CD4-positive, alpha-beta memory T cell (primary cell): ENCODE data around the gene STIM1. TPM values are rescaled to one million over a fixed set of nuclear protein-coding genes. Genes with fewer than 3 reads are reported as not detected.
A peak's percentile ranks its signal among the peaks of the same experiment; 100 is the strongest.

ENCODE experiments used
- CTCF ChIA-PET: fragments of 350-600 bp; sonication (Branson Sonifier 250); formaldehyde crosslinking; loops from one replicate; lab custom pipeline; 2021; ENCODE audit warnings: inconsistent platforms; ENCODE audit not compliant: partially characterized antibody; lab: Charles Lee
- POLR2A ChIA-PET: fragments of 350-600 bp; sonication (Branson Sonifier 250); formaldehyde crosslinking; loops from one replicate; lab custom pipeline; 2021; ENCODE audit not compliant: partially characterized antibody; lab: Charles Lee
- DNase-seq, 5 donors: peaks; one replicate each; pipeline versions ENCODE4 v3.0.0 to v3.0.0-alpha.2; 2020 to 2022; ENCODE audit warnings: mixed read lengths in 1 of 5
- H3K27ac ChIP-seq: one replicate; pipeline ENCODE4 v1.7.0; 2013; ENCODE audit warnings: low read depth, low read length
- H3K27me3 ChIP-seq: 2 replicates; pipeline ENCODE4 v1.7.0; 2013; ENCODE audit warnings: mild to moderate bottlenecking, low read length, moderate library complexity; ENCODE audit not compliant: insufficient read depth
- H3K36me3 ChIP-seq: 2 replicates; pipeline ENCODE4 v1.7.0; 2013; ENCODE audit warnings: mild to moderate bottlenecking, low read length, moderate library complexity; ENCODE audit not compliant: insufficient read depth
- H3K4me1 ChIP-seq: 2 replicates; pipeline ENCODE4 v1.7.0; 2013; ENCODE audit warnings: mild to moderate bottlenecking, low read length, moderate library complexity; ENCODE audit not compliant: insufficient read depth
- H3K4me3 ChIP-seq, 2 donors: one replicate each; pipeline ENCODE4 v1.7.0; 2013; ENCODE audit warnings: low read length in 2 of 2, mild to moderate bottlenecking in 1 of 2
- H3K9me3 ChIP-seq, 2 donors: one replicate each; pipeline ENCODE4 v1.7.0; 2013; ENCODE audit warnings: low read length in 2 of 2, control low read depth in 1 of 2; ENCODE audit not compliant: control insufficient read depth in 1 of 2
- H3K27ac Mint-ChIP-seq, 7 donors: one replicate each; pipeline ENCODE4 v1.8.0; 2020 to 2021; ENCODE audit warnings: mixed read lengths in 7 of 7, mild to moderate bottlenecking in 6 of 7, inconsistent platforms in 3 of 7, moderate library complexity in 3 of 7
- H3K27me3 Mint-ChIP-seq, 2 donors: one replicate each; pipeline ENCODE4 v1.8.0; 2020 to 2021; ENCODE audit warnings: mixed read lengths in 2 of 2
- H3K36me3 Mint-ChIP-seq, 2 donors: one replicate each; pipeline ENCODE4 v1.8.0; 2020 to 2021; ENCODE audit warnings: mixed read lengths in 2 of 2, inconsistent platforms in 1 of 2, mild to moderate bottlenecking in 1 of 2
- H3K4me1 Mint-ChIP-seq, 4 donors: one replicate each; pipeline ENCODE4 v1.8.0; 2020 to 2021; ENCODE audit warnings: mixed read lengths in 4 of 4, mild to moderate bottlenecking in 1 of 4
- H3K4me3 Mint-ChIP-seq, 8 donors: one replicate each; pipeline ENCODE4 v1.8.0; 2020 to 2021; ENCODE audit warnings: mixed read lengths in 8 of 8, mild to moderate bottlenecking in 7 of 8, moderate library complexity in 6 of 8, inconsistent platforms in 3 of 8
- H3K9me3 Mint-ChIP-seq, 8 donors: one replicate each; pipeline ENCODE4 v1.8.0; 2020 to 2021; ENCODE audit warnings: mixed read lengths in 8 of 8, mild to moderate bottlenecking in 5 of 8, inconsistent platforms in 3 of 8, moderate library complexity in 1 of 8
- intact Hi-C: fragments of 100-400 bp; cut with micrococcal nuclease; formaldehyde crosslinking; loops from one replicate; pipeline ENCODE4 v1.15.1; 2023
- polyA plus RNA-seq, 2 donors: library from polyadenylated mRNA; unstranded; fragments of 300-500 nt; fragmentation: Illumina TruSeq; gene quantifications; one replicate each; pipeline ENCODE4 v1.2.3, GENCODE V29; 2021
- total RNA-seq, 2 experiments: library from RNA; stranded (reverse); gene quantifications; one replicate each; pipeline ENCODE4 v1.2.3, GENCODE V29; 2021

STIM1 gene
- total and polyA plus RNA-seq, 4 experiments from 2014 or later: 27.7 to 87.4 (median 65.5) TPM

DNA sequence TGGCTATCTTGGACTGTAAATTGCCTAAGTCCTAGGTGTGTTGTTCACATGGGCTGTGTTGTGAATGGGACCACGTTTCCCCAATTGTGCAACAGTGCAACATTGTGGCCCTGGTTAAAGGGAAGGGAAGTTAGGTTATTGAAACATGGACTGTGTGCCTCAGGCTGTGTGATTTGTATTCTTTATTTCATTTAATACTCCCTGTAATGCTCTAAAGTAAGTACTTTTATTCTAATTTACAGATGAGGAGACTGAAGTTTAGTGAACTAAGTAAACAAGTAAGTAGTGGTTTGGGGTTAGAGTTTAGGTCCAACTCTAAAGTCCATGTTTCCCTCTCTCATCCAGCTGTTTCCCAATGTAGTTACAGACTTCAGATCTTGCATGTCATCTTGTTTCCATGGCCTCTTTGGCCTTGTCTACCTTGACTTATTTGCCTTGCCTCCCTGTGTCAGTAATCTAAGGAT lies 77.7 kb downstream of the STIM1 start:
- Mint-ChIP-seq H3K9me3 (no peaks in the 10 kb centered on the region), H3K27me3 (no peaks in the 10 kb centered on the region), H3K4me1 (peaks cover 43 to 79% (median 56%) of the 10 kb centered on the region in 4 donors), H3K27ac (peak overlapping the region in 5 of 7 donors; percentile 12 to 76 (median 27)), H3K4me3 (no peak overlapping the region), H3K36me3 (peaks cover 0 to 20% of the 10 kb centered on the region in 2 donors)
- no peak for DNase-seq
- no peaks in the 10 kb centered on the region for H3K27me3 ChIP-seq
- H3K9me3 ChIP-seq: no peaks in the 10 kb centered on the region
- intact Hi-C loops: no loop called here
- POLR2A ChIA-PET: interaction anchor here (0.6 to 1.0 kb wide), 3 partner anchors 30 to 94 kb away, joined by 3 to 5 read pairs (median 3); partner anchors contain the start of gene STIM1
- CTCF ChIA-PET: interaction anchor here (0.7 to 2.5 kb wide), 6 partner anchors 9 to 140 kb away, joined by 3 to 14 read pairs (median 5); partner anchors contain the start of gene STIM1
- no peak overlapping the region for H3K4me3 ChIP-seq
- H3K36me3 ChIP-seq: peaks cover 4% of the 10 kb centered on the region
- peaks cover 49% of the 10 kb centered on the region for H3K4me1 ChIP-seq
- H3K27ac ChIP-seq: no peak overlapping the region

DNA sequence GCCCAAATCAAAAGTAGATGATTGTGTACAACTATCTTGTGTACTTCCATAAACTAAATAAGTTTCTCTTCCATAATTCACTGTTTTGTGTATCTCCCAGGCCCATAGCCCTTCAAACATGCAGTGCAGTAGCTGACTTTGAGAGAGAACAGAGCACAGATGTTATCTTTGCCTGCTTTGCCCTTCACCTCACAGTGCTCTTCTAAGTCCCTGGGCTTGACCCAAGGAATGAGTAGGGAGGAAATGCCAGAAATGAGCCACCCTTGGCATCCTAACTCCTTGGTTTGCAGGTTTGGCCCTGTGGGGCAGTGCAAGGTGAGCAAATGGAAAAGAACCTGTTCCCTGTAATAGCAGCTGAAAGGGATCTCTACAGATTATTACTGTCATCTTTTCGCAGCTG lies 79.2 kb downstream of the STIM1 start:
- H3K4me3 ChIP-seq: no peak overlapping the region
- H3K4me3 Mint-ChIP-seq: peak overlapping the region in 3 of 8 donors; percentile 9 to 39 (median 26)
- no peaks in the 10 kb centered on the region for H3K27me3 Mint-ChIP-seq

DNA sequence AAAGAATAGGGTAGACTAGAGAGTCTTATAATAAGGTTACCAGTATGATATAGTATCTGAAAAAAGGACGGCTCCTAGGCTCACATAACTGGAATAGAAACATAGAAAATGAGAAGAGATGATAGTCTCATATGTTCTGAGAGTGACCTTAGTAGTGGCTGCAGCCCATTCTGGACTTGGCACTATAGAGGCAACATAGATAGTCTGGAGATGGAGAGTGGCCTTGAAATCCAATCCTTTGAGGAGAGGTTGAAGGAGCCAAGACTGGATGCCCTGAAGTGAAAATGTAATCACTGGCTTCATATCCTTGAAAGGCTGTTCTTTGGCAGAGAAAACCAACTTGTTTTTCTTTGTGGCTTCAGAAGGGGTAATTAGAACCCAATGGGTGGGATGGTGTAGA lies 81.1 kb downstream of the STIM1 start:
- Histone ChIP-seq H3K9me3 (no peaks in the 10 kb centered on the region), H3K4me3 (no peak overlapping the region), H3K4me1 (peaks cover 61% of the 10 kb centered on the region), H3K36me3 (no peaks in the 10 kb centered on the region), H3K27me3 (no peaks in the 10 kb centered on the region), H3K27ac (no peak overlapping the region)
- intact Hi-C loops: no loop called here
- no peak for DNase-seq
- Mint-ChIP-seq H3K4me3 (peak overlapping the region in 2 of 8 donors; percentile 11 to 38), H3K4me1 (peaks cover 52 to 78% (median 64%) of the 10 kb centered on the region in 4 donors), H3K9me3 (no peaks in the 10 kb centered on the region), H3K27ac (peak overlapping the region in 6 of 7 donors; percentile 50 to 88 (median 70)), H3K27me3 (no peaks in the 10 kb centered on the region), H3K36me3 (peaks cover 0 to 12% of the 10 kb centered on the region in 2 donors)
- CTCF ChIA-PET: interaction anchor here (1.5 to 4.4 kb wide), 2 partner anchors 71 to 136 kb away, joined by 3 to 32 read pairs; no protein-coding TSS in a partner anchor
- POLR2A ChIA-PET: interaction anchor here (1.4 kb wide), 1 partner anchor 11 kb away, joined by 9 read pairs; no protein-coding TSS in a partner anchor

More for the DNA sequence above, 79.2 kb downstream of the STIM1 start:
- Mint-ChIP-seq H3K9me3 (no peaks in the 10 kb centered on the region), H3K36me3 (peaks cover 0 to 18% of the 10 kb centered on the region in 2 donors), H3K4me1 (peaks cover 45 to 76% (median 56%) of the 10 kb centered on the region in 4 donors), H3K27ac (peak overlapping the region in 5 of 7 donors; percentile 67 to 86 (median 82))
- no peak overlapping the region for H3K27ac ChIP-seq
- peaks cover 55% of the 10 kb centered on the region for H3K4me1 ChIP-seq
- no peak for DNase-seq
- no peaks in the 10 kb centered on the region for H3K9me3 ChIP-seq
- peaks cover 3% of the 10 kb centered on the region for H3K36me3 ChIP-seq
- intact Hi-C loops: loop anchor here (2.0 kb wide), 1 partner anchor 14 kb away; no protein-coding TSS in a partner anchor
- CTCF ChIA-PET: interaction anchor here (1.3 to 2.5 kb wide), 2 partner anchors 80 to 86 kb away, joined by 5 to 14 read pairs; partner anchors contain the start of gene STIM1
- no peaks in the 10 kb centered on the region for H3K27me3 ChIP-seq
- POLR2A ChIA-PET: interaction anchor here (0.9 kb wide), 1 partner anchor 80 kb away, joined by 3 read pairs; the partner anchor contains the start of gene STIM1

DNA sequence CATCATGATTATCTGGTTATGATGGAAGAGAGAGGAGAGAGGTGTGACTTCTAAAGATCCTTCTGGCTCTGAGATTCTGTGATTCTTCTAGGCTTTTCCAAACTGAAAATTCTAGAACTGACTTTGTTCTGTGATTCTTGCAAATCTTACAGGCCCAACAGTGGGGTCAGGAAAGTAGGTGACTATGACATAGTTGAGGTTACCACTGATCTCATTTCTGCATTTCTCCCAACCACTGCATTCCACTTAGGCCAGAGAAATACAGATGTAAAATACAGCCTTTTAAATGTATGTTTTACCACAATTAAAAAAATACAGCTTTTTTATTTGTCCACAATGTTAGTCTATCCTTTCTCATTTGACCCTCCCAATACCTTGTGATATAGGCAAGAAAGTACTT lies 83.7 kb downstream of the STIM1 start:
- no peaks in the 10 kb centered on the region for H3K36me3 ChIP-seq
- no peaks in the 10 kb centered on the region for H3K27me3 Mint-ChIP-seq

GRCh38 chr11:3939651-3940190 lies 84.3 kb downstream of the STIM1 start:
- Mint-ChIP-seq H3K27me3 (no peaks in the 10 kb centered on the region), H3K36me3 (peaks cover 6 to 8% of the 10 kb centered on the region in 2 donors), H3K9me3 (no peaks in the 10 kb centered on the region), H3K4me1 (peaks cover 63 to 85% (median 75%) of the 10 kb centered on the region in 4 donors), H3K27ac (peak overlapping the region; percentile 25 to 84 (median 77)), H3K4me3 (peak overlapping the region in 2 of 8 donors; percentile 6 to 27)
- H3K27me3 ChIP-seq: no peaks in the 10 kb centered on the region
- no peaks in the 10 kb centered on the region for H3K9me3 ChIP-seq
- no peak overlapping the region for H3K4me3 ChIP-seq
- no peaks in the 10 kb centered on the region for H3K36me3 ChIP-seq
- POLR2A ChIA-PET: interaction anchor here (1.5 to 2.9 kb wide), 2 partner anchors 9 to 85 kb away, joined by 4 to 13 read pairs; partner anchors contain the start of gene STIM1
- DNase-seq: no peak
- intact Hi-C loops: loop anchor here (10.0 kb wide), 1 partner anchor 55 kb away; no protein-coding TSS in a partner anchor
- CTCF ChIA-PET: interaction anchor here (0.6 to 4.4 kb wide), 5 partner anchors 19 to 133 kb away, joined by 3 to 32 read pairs (median 9); partner anchors contain the start of gene STIM1
- H3K27ac ChIP-seq: no peak overlapping the region
- H3K4me1 ChIP-seq: peaks cover 70% of the 10 kb centered on the region

More for the DNA sequence above, 83.7 kb downstream of the STIM1 start:
- peaks cover 70% of the 10 kb centered on the region for H3K4me1 ChIP-seq
- Mint-ChIP-seq H3K27ac (peak overlapping the region; percentile 9 to 82 (median 77)), H3K36me3 (peaks cover 2 to 8% of the 10 kb centered on the region in 2 donors), H3K4me3 (no peak overlapping the region), H3K9me3 (no peaks in the 10 kb centered on the region), H3K4me1 (peaks cover 63 to 85% (median 75%) of the 10 kb centered on the region in 4 donors)
- H3K9me3 ChIP-seq: no peaks in the 10 kb centered on the region
- no peak for DNase-seq
- H3K27me3 ChIP-seq: no peaks in the 10 kb centered on the region
- POLR2A ChIA-PET: interaction anchor here (2.9 kb wide), 1 partner anchor 84 kb away, joined by 13 read pairs; the partner anchor contains the start of gene STIM1
- H3K4me3 ChIP-seq: no peak overlapping the region
- CTCF ChIA-PET: interaction anchor here (1.0 to 4.4 kb wide), 4 partner anchors 20 to 133 kb away, joined by 3 to 32 read pairs (median 10); partner anchors contain the start of gene STIM1
- intact Hi-C loops: no loop called here
- H3K27ac ChIP-seq: no peak overlapping the region

- Histone ChIP-seq H3K27ac (peak overlapping the region; percentile 50), H3K9me3 (no peaks in the 10 kb centered on the region), H3K27me3 (no peaks in the 10 kb centered on the region), H3K36me3 (no peaks in the 10 kb centered on the region), H3K4me1 (peaks cover 74% of the 10 kb centered on the region), H3K4me3 (peak overlapping the region in 1 of 2 donors; percentile 18)
- peak; percentile 41 to 56 (median 52) for DNase-seq
- H3K27ac Mint-ChIP-seq: peak overlapping the region; percentile 82 to 95 (median 92)
- H3K4me3 Mint-ChIP-seq: peak overlapping the region in 7 of 8 donors; percentile 24 to 74 (median 65)
- CTCF ChIA-PET: interaction anchor here (0.8 to 8.3 kb wide), 27 partner anchors 9 to 137 kb away, joined by 3 to 179 read pairs (median 5); partner anchors contain the start of genes RHOG and STIM1
- no peaks in the 10 kb centered on the region for H3K27me3 Mint-ChIP-seq
- peaks cover 67 to 87% (median 79%) of the 10 kb centered on the region in 4 donors for H3K4me1 Mint-ChIP-seq
- peaks cover 6 to 20% of the 10 kb centered on the region in 2 donors for H3K36me3 Mint-ChIP-seq
- no peaks in the 10 kb centered on the region for H3K9me3 Mint-ChIP-seq
- POLR2A ChIA-PET: interaction anchor here (0.6 to 13.1 kb wide), 26 partner anchors 10 to 147 kb away, joined by 3 to 229 read pairs (median 4); partner anchors contain the start of genes NUP98, RHOG and STIM1
- intact Hi-C loops: loop anchor here (1.0 to 10.0 kb wide), 4 partner anchors 16 to 130 kb away; no protein-coding TSS in a partner anchor
Observed at GRCh38 chr11:3942160-3942955, 86.9 kb downstream of the STIM1 start.
